Fibroblast of lung (primary cell): ENCODE measurements around the gene TLX2.

Experiments
- EZH2 ChIP-seq: IDR thresholded peaks from 2 replicates; pipeline ENCODE4 v1.5.1; 2012; ENCODE audit warnings: low read length, control low read depth, mild to moderate bottlenecking; ENCODE audit errors: missing control alignments
- TF ChIP-seq, protein P1 (sequence below), 2 donors: IDR thresholded peaks in 1 of 2; conservative IDR thresholded peaks in 1 of 2; 1 replicate in 1 of 2; 2 replicates in 1 of 2; pipeline ENCODE4 v1.5.1; 2011 to 2012; ENCODE audit warnings: low read length in 2 of 2, control low read depth in 1 of 2, inconsistent platforms in 1 of 2, low read depth in 1 of 2, mild to moderate bottlenecking in 1 of 2

DNA sequence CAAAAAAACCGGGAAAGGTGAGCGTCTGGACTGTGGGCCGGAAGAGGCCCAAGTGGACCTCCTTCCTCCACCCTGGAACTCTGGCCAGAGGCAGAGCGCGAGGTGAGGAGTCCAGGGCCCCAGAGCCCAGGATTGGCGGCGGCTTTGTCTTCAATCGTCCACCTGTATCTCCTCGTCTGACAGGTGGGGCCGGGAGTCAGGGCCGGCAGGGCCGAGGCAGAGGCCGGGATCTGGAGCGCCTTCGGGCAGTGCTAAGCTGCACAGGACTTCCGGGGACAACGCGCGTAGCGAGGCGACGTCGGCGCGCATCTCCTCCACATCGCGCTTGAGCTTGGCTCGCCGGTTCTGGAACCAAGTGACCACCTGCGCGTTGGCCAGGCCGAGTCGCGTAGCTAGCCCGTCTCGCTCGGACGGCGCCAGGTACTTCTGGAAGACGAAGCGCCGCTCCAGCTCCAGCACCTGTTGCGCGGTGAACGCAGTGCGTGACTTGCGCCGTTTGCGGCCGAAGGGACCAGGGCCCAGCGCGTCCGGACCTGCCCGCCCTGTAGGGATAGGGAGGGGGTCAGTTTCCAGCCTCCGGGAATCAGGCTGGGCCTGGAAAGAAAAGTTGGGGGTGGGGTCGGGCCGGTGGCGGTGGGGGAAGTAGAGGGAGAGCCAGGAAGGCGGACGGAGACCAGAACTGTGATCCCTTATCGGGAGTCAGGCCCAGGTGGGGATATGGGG is 16.3 kb upstream of the TLX2 start:
- TF ChIP-seq, protein P1, sequence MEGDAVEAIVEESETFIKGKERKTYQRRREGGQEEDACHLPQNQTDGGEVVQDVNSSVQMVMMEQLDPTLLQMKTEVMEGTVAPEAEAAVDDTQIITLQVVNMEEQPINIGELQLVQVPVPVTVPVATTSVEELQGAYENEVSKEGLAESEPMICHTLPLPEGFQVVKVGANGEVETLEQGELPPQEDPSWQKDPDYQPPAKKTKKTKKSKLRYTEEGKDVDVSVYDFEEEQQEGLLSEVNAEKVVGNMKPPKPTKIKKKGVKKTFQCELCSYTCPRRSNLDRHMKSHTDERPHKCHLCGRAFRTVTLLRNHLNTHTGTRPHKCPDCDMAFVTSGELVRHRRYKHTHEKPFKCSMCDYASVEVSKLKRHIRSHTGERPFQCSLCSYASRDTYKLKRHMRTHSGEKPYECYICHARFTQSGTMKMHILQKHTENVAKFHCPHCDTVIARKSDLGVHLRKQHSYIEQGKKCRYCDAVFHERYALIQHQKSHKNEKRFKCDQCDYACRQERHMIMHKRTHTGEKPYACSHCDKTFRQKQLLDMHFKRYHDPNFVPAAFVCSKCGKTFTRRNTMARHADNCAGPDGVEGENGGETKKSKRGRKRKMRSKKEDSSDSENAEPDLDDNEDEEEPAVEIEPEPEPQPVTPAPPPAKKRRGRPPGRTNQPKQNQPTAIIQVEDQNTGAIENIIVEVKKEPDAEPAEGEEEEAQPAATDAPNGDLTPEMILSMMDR (conservative IDR thresholded peaks at IDR 0.05 in 1 of 2, IDR thresholded peaks at IDR 0.05 in 1 of 2; ENCODE audit: low read depth in 1 of 2, low read length in 2 of 2) = no peak
- TF ChIP-seq EZH2 = no peak
